Neural progenitor cell (in vitro differentiated cells): Measurements from ENCODE around the gene C6orf47. TPM values are rescaled to one million over a fixed set of nuclear protein-coding genes. Genes with fewer than 3 reads are reported as not detected.

ENCODE experiments used
- DNase-seq: peaks from one replicate; pipeline ENCODE4 v3.0.0-alpha.2; 2016; ENCODE audit warnings: low spot score
- H2AFZ ChIP-seq: fragments of 200-600 bp; sonication (generic); replicated peaks from 2 replicates; pipeline ENCODE4 v1.6.1; 2016; ENCODE audit warnings: antibody characterized with exemption
- H3F3A ChIP-seq: fragments of 200-600 bp; sonication (generic); 2 replicates; pipeline ENCODE4 v1.6.1; 2016; ENCODE audit warnings: antibody characterized with exemption, low read depth
- H3K27ac ChIP-seq: fragments of 200-600 bp; sonication (generic); 2 replicates; pipeline ENCODE4 v1.5.1; 2016; ENCODE audit warnings: mild to moderate bottlenecking
- H3K27me3 ChIP-seq: fragments of 200-600 bp; sonication (generic); 2 replicates; pipeline ENCODE4 v1.6.1; 2016; ENCODE audit warnings: mild to moderate bottlenecking, moderate library complexity
- H3K36me3 ChIP-seq: fragments of 200-600 bp; sonication (generic); 2 replicates; pipeline ENCODE4 v1.5.1; 2016
- H3K4me1 ChIP-seq: fragments of 200-600 bp; sonication (generic); 2 replicates; pipeline ENCODE4 v1.6.1; 2016; ENCODE audit warnings: mixed run types
- H3K4me2 ChIP-seq: fragments of 200-600 bp; sonication (generic); 2 replicates; pipeline ENCODE4 v1.6.1; 2016
- H3K4me3 ChIP-seq: fragments of 200-600 bp; sonication (generic); 2 replicates; pipeline ENCODE4 v1.5.1; 2016
- H3K79me2 ChIP-seq: fragments of 200-600 bp; sonication (generic); 2 replicates; pipeline ENCODE4 v1.6.1; 2016; ENCODE audit warnings: low read depth
- H3K9ac ChIP-seq: fragments of 200-600 bp; sonication (generic); 2 replicates; pipeline ENCODE4 v1.6.1; 2016
- H3K9me3 ChIP-seq: fragments of 200-600 bp; sonication (generic); 2 replicates; pipeline ENCODE4 v1.5.1; 2016; ENCODE audit warnings: low read depth
- H4K20me1 ChIP-seq: fragments of 200-600 bp; sonication (generic); 2 replicates; pipeline ENCODE4 v1.6.1; 2016; ENCODE audit warnings: low read depth
- H3K27ac Mint-ChIP-seq: 3 replicates; pipeline ENCODE4 v1.8.0; 2021; ENCODE audit warnings: mixed read lengths
- H3K27me3 Mint-ChIP-seq: 2 replicates; pipeline ENCODE4 v1.8.0; 2022; ENCODE audit warnings: low read depth, mild to moderate bottlenecking, inconsistent platforms, moderate library complexity, mixed read lengths; ENCODE audit not compliant: insufficient read depth
- H3K36me3 Mint-ChIP-seq: 3 replicates; pipeline ENCODE4 v1.8.0; 2021; ENCODE audit warnings: mixed read lengths
- H3K4me1 Mint-ChIP-seq: 3 replicates; pipeline ENCODE4 v1.8.0; 2021; ENCODE audit warnings: mixed read lengths
- H3K4me3 Mint-ChIP-seq: 3 replicates; pipeline ENCODE4 v1.8.0; 2021; ENCODE audit warnings: mild to moderate bottlenecking, moderate library complexity, mixed read lengths
- H3K9me3 Mint-ChIP-seq: 3 replicates; pipeline ENCODE4 v1.8.0; 2020; ENCODE audit warnings: mixed read lengths
- CTCF ChIP-seq: fragments of 200-600 bp; sonication (generic); IDR thresholded peaks from 2 replicates; pipeline ENCODE4 v1.5.1; 2017; ENCODE audit warnings: antibody characterized with exemption, mild to moderate bottlenecking
- EZH2 ChIP-seq: fragments of 200-600 bp; sonication (generic); IDR thresholded peaks from 2 replicates; pipeline ENCODE4 v1.6.1; 2017; ENCODE audit warnings: antibody characterized with exemption, mild to moderate bottlenecking, moderate library complexity
- EZH2phosphoT487 ChIP-seq: fragments of 200-600 bp; sonication (generic); IDR thresholded peaks from 2 replicates; pipeline ENCODE4 v1.6.1; 2017; ENCODE audit warnings: antibody characterized with exemption
- total RNA-seq: library from RNA; depleted of rRNA; stranded (reverse); fragments of >200 nt; gene quantifications from 2 replicates; pipeline ENCODE4 v1.2.3, GENCODE V29; 2015; ENCODE audit warnings: low replicate concordance

C6orf47 gene
- total RNA-seq, 1 donor from 2014 or later, result 14.6 TPM

DNA sequence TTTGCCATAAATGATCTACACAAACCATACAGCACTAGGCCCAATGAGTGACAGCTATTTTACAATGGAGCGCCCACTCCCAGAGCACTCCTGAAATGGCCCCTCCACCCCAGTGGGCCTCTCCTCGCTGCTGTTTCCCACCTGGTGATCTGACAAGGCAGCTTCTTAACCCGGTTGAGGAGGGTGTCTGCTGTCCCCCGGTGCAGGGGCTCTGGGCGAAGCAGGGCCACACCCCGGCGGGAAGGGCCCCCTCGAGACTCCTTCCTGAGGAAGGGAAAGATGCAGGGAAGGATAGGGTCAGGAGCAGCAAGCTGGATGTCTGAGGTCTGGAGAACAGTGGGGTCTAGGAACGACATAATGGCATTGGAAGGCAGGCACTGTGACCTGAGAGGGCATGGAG lies 32.3 kb upstream of the C6orf47 start:
- H3K9me3 Mint-ChIP-seq, result no peaks in the 10 kb centered on the region
- no peak overlapping the region for H3K27ac Mint-ChIP-seq
- H3K27me3 Mint-ChIP-seq, result no peaks in the 10 kb centered on the region
- DNase-seq, result no peak
- H3K27ac ChIP-seq, result no peak overlapping the region
- no peaks in the 10 kb centered on the region for H3K36me3 ChIP-seq
- H4K20me1 ChIP-seq, result peaks cover 3% of the 10 kb centered on the region
- no peak overlapping the region for H3K4me3 ChIP-seq
- no peak overlapping the region for H2AFZ ChIP-seq
- no peaks in the 10 kb centered on the region for H3K79me2 ChIP-seq
- H3K4me3 Mint-ChIP-seq, result no peak overlapping the region
- H3K27me3 ChIP-seq, result no peaks in the 10 kb centered on the region
- H3K4me1 Mint-ChIP-seq, result peaks cover 2% of the 10 kb centered on the region
- no peak for TF ChIP-seq CTCF
- no peak for TF ChIP-seq EZH2
- no peak for TF ChIP-seq EZH2phosphoT487
- no peak overlapping the region for H3K9ac ChIP-seq
- H3K9me3 ChIP-seq, result no peaks in the 10 kb centered on the region
- H3K36me3 Mint-ChIP-seq, result peaks cover 32% of the 10 kb centered on the region
- H3K4me2 ChIP-seq, result no peak overlapping the region
- no peaks in the 10 kb centered on the region for H3K4me1 ChIP-seq
- no peaks in the 10 kb centered on the region for H3F3A ChIP-seq

DNA sequence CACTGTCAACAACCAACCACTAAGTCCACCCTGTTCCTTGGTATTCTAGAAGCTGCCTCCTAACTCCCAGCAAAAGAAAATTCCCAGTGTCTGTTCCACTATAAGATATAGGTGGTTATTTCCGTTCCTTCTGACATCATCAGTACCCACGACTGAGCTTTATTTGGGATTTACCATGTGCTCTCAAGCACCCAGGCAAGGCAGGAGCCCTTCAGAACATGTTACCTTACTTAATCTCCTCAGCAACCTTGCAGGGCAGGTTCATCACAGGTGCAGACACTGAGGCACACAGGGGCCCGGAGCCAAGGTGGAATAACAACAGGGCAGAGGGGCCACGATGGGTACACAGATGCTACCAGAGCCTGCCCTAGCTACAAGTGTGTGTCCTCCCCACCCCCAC lies 31.8 kb upstream of the C6orf47 start:
- H3K9ac ChIP-seq, result no peak overlapping the region
- no peak for TF ChIP-seq CTCF
- no peak for TF ChIP-seq EZH2
- TF ChIP-seq EZH2phosphoT487, result no peak
- no peaks in the 10 kb centered on the region for H3K27me3 Mint-ChIP-seq
- H3K4me2 ChIP-seq, result no peak overlapping the region
- H3K27me3 ChIP-seq, result no peaks in the 10 kb centered on the region
- no peaks in the 10 kb centered on the region for H3K36me3 ChIP-seq
- DNase-seq, result no peak
- no peaks in the 10 kb centered on the region for H3K9me3 Mint-ChIP-seq
- peaks cover 3% of the 10 kb centered on the region for H4K20me1 ChIP-seq
- H3K27ac ChIP-seq, result no peak overlapping the region
- H3K4me3 Mint-ChIP-seq, result no peak overlapping the region
- no peaks in the 10 kb centered on the region for H3K4me1 ChIP-seq
- no peaks in the 10 kb centered on the region for H3F3A ChIP-seq
- peaks cover 3% of the 10 kb centered on the region for H3K4me1 Mint-ChIP-seq
- H3K9me3 ChIP-seq, result no peaks in the 10 kb centered on the region
- peaks cover 33% of the 10 kb centered on the region for H3K36me3 Mint-ChIP-seq
- H3K79me2 ChIP-seq, result no peaks in the 10 kb centered on the region
- no peak overlapping the region for H3K27ac Mint-ChIP-seq
- no peak overlapping the region for H3K4me3 ChIP-seq
- H2AFZ ChIP-seq, result no peak overlapping the region

DNA sequence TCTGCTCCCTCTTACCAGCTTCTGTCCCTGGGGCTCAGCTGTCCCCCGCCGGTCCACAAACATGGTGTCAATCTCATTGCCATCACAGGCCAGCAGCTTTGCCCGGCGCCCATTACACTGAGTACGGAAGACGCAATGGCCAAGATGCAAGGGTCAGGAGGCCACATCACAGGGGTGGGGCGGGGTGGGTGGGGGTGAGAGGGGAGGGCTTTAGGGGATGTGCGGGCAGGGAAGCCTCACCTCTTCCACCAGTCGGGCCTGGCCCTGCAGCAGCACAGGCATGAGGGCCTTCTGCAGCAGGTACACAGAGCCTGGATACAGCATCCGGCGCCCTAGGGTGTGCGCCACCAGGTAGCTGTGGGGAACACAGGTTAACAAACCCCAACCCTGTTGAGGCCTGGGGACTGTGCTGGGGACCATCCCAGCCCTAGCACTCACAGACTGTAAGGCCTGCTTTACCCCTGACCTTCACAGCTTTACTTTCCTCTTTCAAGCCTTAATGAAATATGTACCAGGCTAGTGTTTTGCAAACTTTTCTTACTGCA lies 31.1 kb upstream of the C6orf47 start:
- peaks cover 3% of the 10 kb centered on the region for H4K20me1 ChIP-seq
- H3K79me2 ChIP-seq, result no peaks in the 10 kb centered on the region
- no peak overlapping the region for H3K27ac ChIP-seq
- H3K4me1 ChIP-seq, result no peaks in the 10 kb centered on the region
- H3K27me3 ChIP-seq, result no peaks in the 10 kb centered on the region
- no peaks in the 10 kb centered on the region for H3K36me3 ChIP-seq
- no peaks in the 10 kb centered on the region for H3F3A ChIP-seq
- no peak overlapping the region for H3K4me2 ChIP-seq
- H3K27me3 Mint-ChIP-seq, result no peaks in the 10 kb centered on the region
- no peak overlapping the region for H3K9ac ChIP-seq
- no peak overlapping the region for H2AFZ ChIP-seq
- H3K27ac Mint-ChIP-seq, result no peak overlapping the region
- no peaks in the 10 kb centered on the region for H3K9me3 Mint-ChIP-seq
- H3K36me3 Mint-ChIP-seq, result peaks cover 32% of the 10 kb centered on the region
- H3K4me3 ChIP-seq, result no peak overlapping the region
- H3K4me3 Mint-ChIP-seq, result no peak overlapping the region
- H3K9me3 ChIP-seq, result no peaks in the 10 kb centered on the region
- DNase-seq, result no peak
- peaks cover 3% of the 10 kb centered on the region for H3K4me1 Mint-ChIP-seq
- no peak for TF ChIP-seq EZH2
- TF ChIP-seq CTCF, result no peak
- no peak for TF ChIP-seq EZH2phosphoT487
